ENCODE results near the gene SLFN13.
"Not testable (repeated sequence)": the region's sequence is repeated elsewhere in the genome, so short reads cannot be mapped to it uniquely, and the experiment has no call there.

Gene SLFN13

GRCh38 chr17:35448214-35448898, at the start of gene SLFN13:
Gene SLFN13, minus strand, starts transcription at chr17:35448766. Its CDS starts 3,086 bp downstream, at chr17:35445680.
- DNase-seq (ENCODE audit: low spot score), result peak; percentile 90

- DNase-seq (ENCODE audit: low spot score), result no peak
Observed at GRCh38 chr17:35496451-35497290, 48.1 kb upstream of the SLFN13 start.

GRCh38 chr17:35493040-35493439, 44.5 kb upstream of the SLFN13 start:
- DNase-seq (ENCODE audit: low spot score), result no peak

GRCh38 chr17:35491417-35491816, 42.9 kb upstream of the SLFN13 start:
- DNase-seq (ENCODE audit: low spot score), result no peak

GRCh38 chr17:35489944-35490343, 41.4 kb upstream of the SLFN13 start:
- no peak for DNase-seq (ENCODE audit: low spot score)

- DNase-seq (ENCODE audit: low spot score), result no peak
Observed at GRCh38 chr17:35488991-35489390, 40.4 kb upstream of the SLFN13 start.

- DNase-seq (ENCODE audit: low spot score), result peak; percentile 82
Observed at GRCh38 chr17:35486920-35487732, 38.6 kb upstream of the SLFN13 start.

- no peak for DNase-seq (ENCODE audit: low spot score)
Observed at GRCh38 chr17:35479271-35479670, 30.7 kb upstream of the SLFN13 start.

- no peak for DNase-seq (ENCODE audit: low spot score)
Observed at GRCh38 chr17:35477248-35477647, 28.7 kb upstream of the SLFN13 start.

- DNase-seq (ENCODE audit: low spot score), result no peak
Observed at GRCh38 chr17:35476283-35476820, 27.8 kb upstream of the SLFN13 start.

- no peak for DNase-seq (ENCODE audit: low spot score)
Observed at GRCh38 chr17:35468475-35468874, 19.9 kb upstream of the SLFN13 start.

GRCh38 chr17:35467824-35468223, 19.3 kb upstream of the SLFN13 start:
- DNase-seq (ENCODE audit: low spot score), result no peak

- peak; percentile 38 for DNase-seq (ENCODE audit: low spot score)
Observed at GRCh38 chr17:35460354-35460851, 11.8 kb upstream of the SLFN13 start.

- DNase-seq (ENCODE audit: low spot score), result not testable (repeated sequence)
Observed at GRCh38 chr17:35454035-35454434, 5.5 kb upstream of the SLFN13 start.

GRCh38 chr17:35453171-35453570, 4.6 kb upstream of the SLFN13 start:
- no peak for DNase-seq (ENCODE audit: low spot score)

GRCh38 chr17:35449371-35449931, 885 bp upstream of the SLFN13 start:
- DNase-seq (ENCODE audit: low spot score), result no peak

GRCh38 chr17:35448899-35449227, 297 bp upstream of the SLFN13 start:
- no peak for DNase-seq (ENCODE audit: low spot score)

- DNase-seq (ENCODE audit: low spot score), result no peak
Observed at GRCh38 chr17:35447499-35447898, 1.1 kb downstream of the SLFN13 start.

- no peak for DNase-seq (ENCODE audit: low spot score)
Observed at GRCh38 chr17:35438433-35438832, 10.1 kb downstream of the SLFN13 start.

GRCh38 chr17:35433075-35433894, 15.3 kb downstream of the SLFN13 start:
- peak; percentile 85 for DNase-seq (ENCODE audit: low spot score)
